KBM-7 (cell line): ENCODE data around the gene WDPCP.
"Not testable (repeated sequence)": the region's sequence is repeated elsewhere in the genome, so short reads cannot be mapped to it uniquely, and the experiment has no call there.

ENCODE experiments used
- DNase-seq: peaks from one replicate; pipeline ENCODE4 v3.0.0-alpha.2; 2015
- in situ Hi-C: fragments of 300-500 bp; cut with MboI; formaldehyde crosslinking; loops from 2 replicates; pipeline ENCODE4 v1.14.3; 2020; ENCODE audit warnings: low sequenced_read_pairs, low pct_unique_long_range_greater_than_20kb, mixed read lengths

Gene WDPCP

GRCh38 chr2:63092401-63092800, 495.9 kb downstream of the WDPCP start:
- in situ Hi-C loops, result no loop called here

GRCh38 chr2:63086687-63087086, 501.6 kb downstream of the WDPCP start:
- DNase-seq, result no peak
- in situ Hi-C loops, result no loop called here

More at GRCh38 chr2:63092401-63092800, 495.9 kb downstream of the WDPCP start:
- DNase-seq, result no peak

DNA sequence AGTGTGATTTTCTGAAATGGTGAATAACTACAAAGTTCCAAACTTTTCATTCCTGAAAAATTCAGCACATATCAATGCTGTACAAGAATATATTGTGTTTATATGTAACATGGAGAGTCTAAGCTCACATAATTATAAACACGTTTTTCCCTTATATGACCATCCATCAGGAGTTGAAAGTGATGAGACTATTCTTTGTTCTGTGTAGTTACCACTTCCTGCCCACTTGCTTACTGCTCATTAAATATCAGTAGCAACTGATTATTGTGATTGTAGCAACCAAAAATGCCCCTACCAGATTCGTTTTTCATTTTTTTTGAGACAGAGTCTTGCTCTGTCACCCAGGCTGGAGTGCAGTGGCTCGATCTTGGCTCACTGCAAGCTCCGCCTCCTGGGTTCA, 506.9 kb downstream of the WDPCP start:
- DNase-seq, result no peak
- in situ Hi-C loops, result no loop called here

GRCh38 chr2:63078852-63079606, 509.2 kb downstream of the WDPCP start:
- peak; percentile 65 for DNase-seq
- in situ Hi-C loops, result no loop called here

DNA sequence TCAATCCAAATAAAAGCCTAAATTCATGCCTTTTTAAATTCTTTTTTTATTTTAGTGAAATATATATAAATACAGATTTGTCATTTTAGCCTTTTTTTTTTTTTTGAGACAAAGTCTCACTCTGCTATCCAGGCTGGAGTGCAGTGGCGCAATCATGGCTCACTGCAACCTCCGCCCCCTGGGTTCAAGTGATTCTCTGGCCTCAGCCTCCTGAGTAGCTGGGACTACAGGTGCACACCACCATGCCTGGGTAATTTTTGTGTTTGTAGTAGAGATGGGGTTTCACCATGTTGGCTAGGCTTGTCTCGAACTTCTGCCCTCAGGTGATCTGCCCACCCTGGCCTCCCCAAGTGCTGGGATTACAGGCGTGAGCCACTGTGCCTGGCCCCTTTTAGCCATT, 513.9 kb downstream of the WDPCP start:
- DNase-seq, in situ Hi-C loops: not testable (repeated sequence)

DNA sequence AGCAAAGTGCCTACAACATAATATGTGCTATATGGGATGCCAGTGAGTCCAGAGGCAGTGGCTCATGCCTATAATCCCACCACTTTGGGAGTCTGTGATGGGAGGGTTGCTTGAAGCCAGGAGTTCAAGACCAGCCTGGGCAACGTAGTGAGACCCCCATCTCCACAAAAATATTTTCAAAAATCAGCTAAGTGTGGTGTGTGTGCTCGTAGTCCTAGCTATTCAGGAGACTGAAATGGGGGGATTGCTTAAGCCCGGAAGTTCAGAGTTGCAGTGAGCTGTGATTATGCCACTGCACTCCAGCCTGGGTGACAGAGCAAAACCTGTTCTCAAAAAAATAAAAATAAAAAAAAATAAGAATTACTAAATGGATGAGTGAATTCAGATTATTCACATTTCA, 514.3 kb downstream of the WDPCP start:
- no peak for DNase-seq
- in situ Hi-C loops, result no loop called here

GRCh38 chr2:63071664-63072063, 516.6 kb downstream of the WDPCP start:
- in situ Hi-C loops, result no loop called here
- no peak for DNase-seq
